Upper lobe of left lung (tissue), 6 donors: ENCODE measurements around the gene CEP104. TPM values are rescaled to one million over a fixed set of nuclear protein-coding genes. Genes with fewer than 3 reads are reported as not detected.

Source experiments
- ATAC-seq, 2 donors: fragments of 200-7000 bp; cut with Tn5 transposase; one replicate each; pipeline ENCODE4 v1.9.1; 2022; ENCODE audit warnings: mild to moderate bottlenecking in 2 of 2, moderate library complexity in 2 of 2; ENCODE audit not compliant: low FRiP score in 2 of 2
- DNase-seq, 2 donors: peaks; one replicate each; pipeline ENCODE4 v3.0.0-alpha.2; 2019 to 2020
- H3K27ac ChIP-seq, 4 donors: fragments of 200-600 bp; sonication (generic); one replicate each; pipeline ENCODE4 v1.5.1; 2016 to 2019
- H3K27me3 ChIP-seq, 4 donors: fragments of 200-600 bp; sonication (generic); one replicate each; pipeline ENCODE4 v1.5.1; 2017 to 2019
- H3K36me3 ChIP-seq, 4 donors: fragments of 200-600 bp; sonication (generic); one replicate each; pipeline ENCODE4 v1.5.1; 2016 to 2019
- H3K4me1 ChIP-seq, 4 donors: fragments of 200-600 bp; sonication (generic); one replicate each; pipeline ENCODE4 v1.5.1; 2018 to 2019
- H3K4me3 ChIP-seq, 4 donors: fragments of 200-600 bp; sonication (generic); one replicate each; pipeline ENCODE4 v1.5.1; 2017 to 2019; ENCODE audit warnings: mild to moderate bottlenecking in 2 of 4, moderate library complexity in 1 of 4
- H3K9me3 ChIP-seq, 4 donors: fragments of 200-600 bp; sonication (generic); one replicate each; pipeline ENCODE4 v1.5.1; 2018 to 2019
- EP300 ChIP-seq, 4 donors: sonication (generic); formaldehyde crosslinking; IDR thresholded peaks; one replicate each; pipeline ENCODE4 v1.5.1; 2017; ENCODE audit warnings: antibody characterized with exemption in 4 of 4, control low read depth in 2 of 4
- POLR2A ChIP-seq, 4 donors: fragments of 450-650 bp; IDR thresholded peaks; one replicate each; pipeline ENCODE4 v1.5.1; 2016 to 2017; ENCODE audit warnings: antibody characterized with exemption in 4 of 4, mild to moderate bottlenecking in 2 of 4
- POLR2AphosphoS5 ChIP-seq, 2 donors: sonication (generic); formaldehyde crosslinking; IDR thresholded peaks; one replicate each; pipeline ENCODE4 v1.5.1; 2017; ENCODE audit warnings: antibody characterized with exemption in 2 of 2
- WGBS, 2 donors: methylation state at CpG; one replicate each; pipeline ENCODE4 v1.1.5; 2017 to 2018; 5-methylcytosine and 5-hydroxymethylcytosine counted together
- total RNA-seq, 6 donors: library from RNA; depleted of rRNA in 4 of 6; stranded (reverse); fragments of >200 nt in 4 of 6; gene quantifications; one replicate each; pipeline versions ENCODE4 v1.1.0 to v1.2.1, GENCODE V29; 2016 to 2021
- TF ChIP-seq, protein P1 (sequence below), 6 experiments: fragments of 450-650 bp in 4 of 6; fragments of 200-600 bp in 2 of 6; sonication (generic) in 2 of 6; IDR thresholded peaks; one replicate each; pipeline ENCODE4 v1.5.1; 2016 to 2019; ENCODE audit warnings: antibody characterized with exemption in 6 of 6
- donor health status: DM: no; HTN: no; CAD: no; lungs with moderate emphysema.
- donor health status: DM: no; HTN: yes; CAD: no; lungs with severe emphysema.

Gene CEP104
- total RNA-seq, 6 donors from 2014 or later: 37.7 to 118 (median 53.6) TPM

DNA sequence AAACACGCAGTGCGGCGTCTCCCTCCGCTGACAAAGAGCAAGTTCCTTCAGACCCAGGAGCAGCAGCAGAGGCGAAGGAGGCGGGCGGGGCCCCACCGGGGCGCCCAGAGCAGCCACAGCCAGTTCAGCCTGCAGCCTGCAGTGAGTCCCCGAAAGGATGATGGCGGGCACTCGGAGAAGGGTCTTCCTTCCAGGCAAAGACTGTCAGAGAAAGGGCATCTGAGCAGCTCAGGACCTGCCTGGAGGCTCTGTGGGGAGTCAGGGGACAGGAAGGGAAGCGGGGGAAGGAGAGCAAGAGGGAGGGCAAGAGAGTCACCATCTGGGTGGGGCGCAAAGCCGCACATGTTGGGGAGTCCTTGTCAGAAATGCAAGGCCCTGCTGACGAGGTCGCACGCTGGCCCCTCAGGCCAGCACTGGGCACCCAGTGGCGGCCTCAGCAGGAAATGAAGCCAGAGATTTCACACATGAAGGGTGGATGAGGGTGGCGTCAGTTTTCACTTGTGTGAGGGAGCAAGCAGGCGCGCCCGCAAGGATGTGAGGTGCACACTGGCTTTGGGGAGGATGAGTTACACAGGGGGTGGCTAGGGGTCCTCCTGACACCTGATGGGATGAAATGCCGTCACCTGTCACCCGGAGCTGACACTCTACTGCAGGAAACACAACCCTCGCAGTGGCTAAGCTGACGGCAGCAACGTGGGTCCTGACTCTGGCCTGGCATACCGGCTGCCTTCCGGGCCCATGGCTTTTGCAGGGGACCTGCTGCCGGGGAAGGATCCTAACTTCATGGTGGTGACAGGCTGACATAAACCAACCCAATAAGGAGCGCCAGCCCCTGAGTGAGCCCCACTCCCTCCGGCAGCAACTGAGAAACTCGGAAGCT lies 67.3 kb downstream of the CEP104 start:
- Histone ChIP-seq H3K27me3 (no peaks in the 10 kb centered on the region), H3K4me3 (no peak overlapping the region), H3K27ac (no peak overlapping the region), H3K36me3 (peaks cover 5 to 61% (median 23%) of the 10 kb centered on the region in 4 donors), H3K4me1 (peaks cover 14 to 42% (median 17%) of the 10 kb centered on the region in 4 donors), H3K9me3 (no peaks in the 10 kb centered on the region)
- ATAC-seq (no peak), DNase-seq (no peak)
- TF ChIP-seq POLR2A (IDR thresholded peaks at IDR 0.05) (no peak), EP300 (IDR thresholded peaks at IDR 0.05) (no peak), POLR2AphosphoS5 (IDR thresholded peaks at IDR 0.05) (no peak)
- TF ChIP-seq, protein P1, sequence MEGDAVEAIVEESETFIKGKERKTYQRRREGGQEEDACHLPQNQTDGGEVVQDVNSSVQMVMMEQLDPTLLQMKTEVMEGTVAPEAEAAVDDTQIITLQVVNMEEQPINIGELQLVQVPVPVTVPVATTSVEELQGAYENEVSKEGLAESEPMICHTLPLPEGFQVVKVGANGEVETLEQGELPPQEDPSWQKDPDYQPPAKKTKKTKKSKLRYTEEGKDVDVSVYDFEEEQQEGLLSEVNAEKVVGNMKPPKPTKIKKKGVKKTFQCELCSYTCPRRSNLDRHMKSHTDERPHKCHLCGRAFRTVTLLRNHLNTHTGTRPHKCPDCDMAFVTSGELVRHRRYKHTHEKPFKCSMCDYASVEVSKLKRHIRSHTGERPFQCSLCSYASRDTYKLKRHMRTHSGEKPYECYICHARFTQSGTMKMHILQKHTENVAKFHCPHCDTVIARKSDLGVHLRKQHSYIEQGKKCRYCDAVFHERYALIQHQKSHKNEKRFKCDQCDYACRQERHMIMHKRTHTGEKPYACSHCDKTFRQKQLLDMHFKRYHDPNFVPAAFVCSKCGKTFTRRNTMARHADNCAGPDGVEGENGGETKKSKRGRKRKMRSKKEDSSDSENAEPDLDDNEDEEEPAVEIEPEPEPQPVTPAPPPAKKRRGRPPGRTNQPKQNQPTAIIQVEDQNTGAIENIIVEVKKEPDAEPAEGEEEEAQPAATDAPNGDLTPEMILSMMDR (IDR thresholded peaks at IDR 0.05): no peak
- WGBS, 2 donors: 88 to 91% methylated on average over 17 to 34 of the region's 34 CpGs

DNA sequence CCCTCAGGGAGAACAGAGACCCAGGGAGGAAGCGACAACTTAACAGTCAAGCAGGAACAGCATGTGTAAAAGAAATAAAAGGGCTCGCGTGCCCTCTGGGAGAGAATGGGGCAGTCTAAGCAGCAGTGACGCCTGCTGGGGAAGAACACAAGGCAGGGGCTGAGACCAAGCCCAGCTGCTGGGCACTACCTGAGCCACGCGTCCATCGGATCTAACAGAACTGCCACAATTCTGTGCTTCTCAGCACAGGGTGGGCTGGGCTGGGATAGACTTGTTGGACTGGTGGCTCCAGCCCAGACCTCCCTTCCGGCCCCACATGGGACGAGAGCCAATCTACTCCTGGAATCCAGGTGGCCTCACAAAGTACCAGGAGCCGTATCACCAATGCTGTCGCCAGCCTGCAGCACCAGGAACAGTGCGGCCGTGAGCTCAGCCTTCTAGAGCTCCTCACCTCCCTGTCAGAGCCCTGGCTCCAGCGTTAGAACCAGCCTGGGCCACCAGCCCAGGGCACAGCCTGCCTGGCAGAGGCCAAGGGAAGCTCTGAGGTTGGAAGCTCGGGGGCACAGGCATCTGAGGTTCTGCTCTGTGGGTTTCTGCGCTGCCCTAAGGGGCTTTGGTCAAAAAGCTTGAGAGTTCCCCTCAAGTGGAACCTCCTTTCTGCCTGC lies 68.1 kb downstream of the CEP104 start:
- 86 to 96% methylated on average over 7 to 14 of the region's 16 CpGs for WGBS, 2 donors
- H3K9me3 ChIP-seq: no peaks in the 10 kb centered on the region
- peaks cover 10 to 69% (median 31%) of the 10 kb centered on the region in 4 donors for H3K36me3 ChIP-seq
- H3K27me3 ChIP-seq: no peaks in the 10 kb centered on the region
- DNase-seq: no peak
- no peak for ATAC-seq
- no peak overlapping the region for H3K4me3 ChIP-seq
- H3K27ac ChIP-seq: no peak overlapping the region
- H3K4me1 ChIP-seq: peaks cover 6 to 34% (median 10%) of the 10 kb centered on the region in 4 donors
- TF ChIP-seq POLR2AphosphoS5 (IDR thresholded peaks at IDR 0.05) (no peak), POLR2A (IDR thresholded peaks at IDR 0.05) (no peak), EP300 (IDR thresholded peaks at IDR 0.05) (no peak)
- TF ChIP-seq, protein P1 (IDR thresholded peaks at IDR 0.05): no peak

- peaks cover 15 to 78% (median 39%) of the 10 kb centered on the region in 4 donors for H3K36me3 ChIP-seq
Observed at GRCh38 chr1:3787745-3788605, 69.0 kb downstream of the CEP104 start.

DNA sequence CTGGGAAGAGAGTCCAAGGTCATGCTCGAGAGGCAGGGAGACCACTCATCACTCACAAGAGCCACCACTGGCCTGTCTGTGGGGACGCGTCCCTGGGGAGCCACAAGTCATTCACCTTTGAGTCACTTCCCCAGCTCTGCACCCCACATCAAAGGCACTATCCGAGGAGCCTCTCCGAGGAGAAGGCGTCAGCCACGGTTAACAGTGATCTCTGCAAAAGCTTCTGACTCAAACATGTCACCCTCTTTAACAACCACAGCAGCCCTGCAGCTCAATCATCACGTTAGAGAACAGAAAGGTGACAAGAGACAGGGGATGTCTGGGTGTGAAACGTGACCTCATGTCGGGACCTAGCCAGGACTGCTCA lies 69.7 kb downstream of the CEP104 start:
- peaks cover 0 to 20% (median 0%) of the 10 kb centered on the region in 4 donors for H3K4me1 ChIP-seq
- no peaks in the 10 kb centered on the region for H3K9me3 ChIP-seq
- TF ChIP-seq EP300 (IDR thresholded peaks at IDR 0.05) (no peak), POLR2A (IDR thresholded peaks at IDR 0.05) (no peak)
- H3K27ac ChIP-seq: no peak overlapping the region
- H3K27me3 ChIP-seq: no peaks in the 10 kb centered on the region
- H3K4me3 ChIP-seq: no peak overlapping the region
- ATAC-seq (no peak), DNase-seq (no peak)
- H3K36me3 ChIP-seq: peaks cover 18 to 81% (median 45%) of the 10 kb centered on the region in 4 donors
- WGBS, 2 donors: 77 to 88% methylated on average over 7 to 10 of the region's 10 CpGs

More at GRCh38 chr1:3787745-3788605, 69.0 kb downstream of the CEP104 start:
- Histone ChIP-seq H3K4me3 (no peak overlapping the region), H3K27ac (no peak overlapping the region), H3K9me3 (no peaks in the 10 kb centered on the region), H3K27me3 (no peaks in the 10 kb centered on the region), H3K4me1 (peaks cover 0 to 25% (median under 1%) of the 10 kb centered on the region in 4 donors)
- ATAC-seq (no peak), DNase-seq (no peak)
- TF ChIP-seq POLR2A (IDR thresholded peaks at IDR 0.05) (no peak), POLR2AphosphoS5 (IDR thresholded peaks at IDR 0.05) (no peak), EP300 (IDR thresholded peaks at IDR 0.05) (no peak)
- TF ChIP-seq, protein P1 (IDR thresholded peaks at IDR 0.05): no peak
- WGBS, 2 donors: 83 to 89% methylated on average over 19 to 26 of the region's 26 CpGs
